ENCODE measurements around the gene TEX2. TPM values are rescaled to one million over a fixed set of nuclear protein-coding genes. Genes with fewer than 3 reads are reported as not detected.

Gene TEX2
- total RNA-seq, 4 donors from 2014 or later = 29.9 to 59.2 (median 39.9) TPM

DNA sequence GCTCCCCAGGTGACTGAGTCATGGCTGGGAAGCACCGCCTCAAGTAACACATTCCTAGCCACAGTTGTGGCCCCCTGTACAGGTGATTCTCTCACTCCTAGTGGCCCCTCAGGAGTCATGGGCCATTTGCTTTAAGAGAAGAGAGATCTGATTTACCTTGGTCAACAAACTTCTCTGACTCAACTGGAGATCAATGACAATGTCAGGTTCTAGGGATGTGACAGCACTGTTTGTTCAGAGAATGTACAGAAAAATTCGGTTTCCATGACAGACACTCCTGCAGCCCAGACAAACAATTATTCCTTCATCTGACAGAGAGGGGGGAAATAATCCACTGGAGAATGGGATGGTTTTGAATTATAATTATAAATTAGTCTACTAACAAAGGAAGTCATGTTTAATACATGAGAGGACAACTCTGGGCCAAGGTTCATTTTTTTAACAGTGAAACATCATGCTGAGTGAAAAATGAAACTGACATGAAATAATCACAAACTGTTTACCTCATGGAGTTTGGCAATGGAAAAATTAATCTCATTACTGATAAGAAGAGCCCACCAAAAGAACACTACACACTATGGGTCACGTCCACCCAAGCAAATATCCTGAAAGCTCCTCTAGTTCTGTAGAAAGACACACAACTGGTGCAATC is 142.8 kb downstream of the TEX2 start:
- TF ChIP-seq POLR2A (IDR thresholded peaks at IDR 0.05) (no peak), CTCF (IDR thresholded peaks at IDR 0.05) (no peak)
- 88 to 90% methylated on average over 3 of the region's 3 CpGs for WGBS, 2 donors
- intact Hi-C loops (cut with DNase I; ENCODE audit: low total_unique reads) = no loop called here
- no peak overlapping the region for H3K4me3 ChIP-seq (ENCODE audit: low read depth, poor library complexity, severe bottlenecking)
- DNase-seq (ENCODE audit: low spot score in 2 of 2) = no peak

DNA sequence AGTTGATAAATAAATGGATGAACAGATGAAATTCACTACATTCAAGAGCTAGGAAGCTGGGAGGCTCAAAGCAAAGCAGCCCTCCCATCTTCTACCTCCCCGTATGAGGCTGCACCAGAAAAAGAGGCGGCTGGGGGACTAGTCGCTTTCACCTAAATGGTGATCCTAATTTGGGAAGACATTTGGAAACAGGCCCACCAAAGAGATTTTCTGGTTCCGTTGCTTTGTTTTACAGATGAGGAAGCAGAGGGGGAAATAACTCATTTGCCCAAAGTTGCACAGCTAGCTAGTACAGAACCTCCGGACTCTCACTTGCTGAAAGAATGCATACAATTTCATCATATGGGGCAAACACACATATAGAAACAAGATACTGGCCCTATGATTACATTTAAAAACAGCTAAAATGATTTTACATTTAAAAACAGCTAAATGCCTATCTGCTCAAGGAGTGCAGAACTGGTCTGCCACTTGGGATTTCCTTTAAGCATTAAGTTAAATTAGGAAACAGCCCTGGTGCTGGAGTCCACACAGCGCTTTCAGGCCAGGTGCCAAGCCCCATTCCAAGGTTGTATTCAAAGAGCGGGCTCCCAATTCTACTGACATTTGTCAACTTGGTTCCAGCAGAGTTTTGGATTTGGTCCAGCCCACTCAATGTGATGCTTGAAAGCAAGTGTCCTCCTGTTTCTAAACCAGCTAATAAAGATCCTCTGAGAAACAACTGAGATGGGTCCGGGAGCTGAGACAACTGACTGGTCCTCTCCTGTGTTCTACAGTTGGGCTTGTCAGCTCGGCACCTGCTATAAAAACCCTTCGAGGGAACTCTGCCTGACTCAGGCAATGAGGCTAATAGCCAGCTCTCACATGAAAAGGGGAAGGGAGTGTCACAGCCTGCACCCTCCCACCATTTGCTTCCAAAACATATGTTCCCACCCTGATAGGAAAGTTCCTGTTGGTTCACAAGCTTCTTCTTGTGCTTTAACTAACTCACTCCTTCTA is 144.8 kb downstream of the TEX2 start:
- WGBS, 2 donors = 44 to 46% methylated on average over 10 of the region's 10 CpGs
- peak in 1 of 2 donors; percentile 47 for DNase-seq (ENCODE audit: low spot score in 2 of 2)
- TF ChIP-seq CTCF (IDR thresholded peaks at IDR 0.05) = no peak
- TF ChIP-seq POLR2A (IDR thresholded peaks at IDR 0.05) = no peak
- intact Hi-C loops (cut with DNase I; ENCODE audit: low total_unique reads) = no loop called here
- no peak overlapping the region for H3K4me3 ChIP-seq (ENCODE audit: low read depth, poor library complexity, severe bottlenecking)

DNA sequence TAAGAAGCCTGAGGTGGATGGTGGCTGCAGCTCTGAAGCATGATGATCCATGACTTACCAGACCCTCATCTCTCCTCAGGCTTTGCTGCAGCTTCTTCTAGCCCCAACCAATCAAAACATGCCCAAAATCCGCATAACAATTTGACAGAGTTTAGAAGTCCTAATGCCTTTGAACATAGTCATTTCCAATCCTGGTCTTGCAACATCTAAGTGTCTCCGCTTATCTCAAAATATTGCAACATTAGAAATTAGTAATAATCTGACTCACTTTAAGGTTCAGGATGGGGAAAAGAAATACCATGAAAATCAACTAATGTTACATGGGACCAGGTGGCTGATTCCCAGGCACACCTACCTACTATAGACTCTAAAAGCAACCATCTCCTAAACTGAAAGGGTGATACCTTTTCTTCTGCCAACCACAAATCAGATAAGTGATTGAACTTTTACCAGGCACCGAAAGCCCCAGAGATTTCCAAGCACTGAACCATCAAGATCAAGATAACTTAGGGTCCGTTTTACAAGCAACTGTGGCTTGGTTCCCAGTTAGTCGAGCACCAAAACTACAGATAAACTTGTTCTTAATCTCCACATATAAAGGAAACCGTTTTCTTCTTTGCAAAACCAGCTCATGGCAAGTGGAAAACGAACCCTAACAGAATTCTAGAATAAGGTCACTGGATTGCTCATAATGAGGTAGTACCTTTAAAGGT is 147.1 kb downstream of the TEX2 start:
- intact Hi-C loops (cut with DNase I; ENCODE audit: low total_unique reads) = no loop called here
- no peak for TF ChIP-seq CTCF (IDR thresholded peaks at IDR 0.05)
- TF ChIP-seq POLR2A (IDR thresholded peaks at IDR 0.05) = no peak
- WGBS, 2 donors = 57 to 63% methylated on average over 7 of the region's 7 CpGs
- no peak overlapping the region for H3K4me3 ChIP-seq (ENCODE audit: low read depth, poor library complexity, severe bottlenecking)
- no peak for DNase-seq (ENCODE audit: low spot score in 2 of 2)

GRCh38 chr17:64115043-64115698 is 147.9 kb downstream of the TEX2 start:
- no peak for TF ChIP-seq POLR2A (IDR thresholded peaks at IDR 0.05)
- no peak for TF ChIP-seq CTCF (IDR thresholded peaks at IDR 0.05)
- no peak overlapping the region for H3K4me3 ChIP-seq (ENCODE audit: low read depth, poor library complexity, severe bottlenecking)
- intact Hi-C loops (cut with DNase I; ENCODE audit: low total_unique reads) = no loop called here
- WGBS, 2 donors = 39 to 59% methylated on average over 8 of the region's 8 CpGs
- DNase-seq (ENCODE audit: low spot score in 2 of 2) = no peak

GRCh38 chr17:64113006-64113405 is 150.1 kb downstream of the TEX2 start:
- no peak overlapping the region for H3K4me3 ChIP-seq (ENCODE audit: low read depth, poor library complexity, severe bottlenecking)
- no peak for TF ChIP-seq CTCF (IDR thresholded peaks at IDR 0.05)
- TF ChIP-seq POLR2A (IDR thresholded peaks at IDR 0.05) = no peak
- no peak for DNase-seq (ENCODE audit: low spot score in 2 of 2)
- WGBS, 2 donors = 93 to 95% methylated on average over 2 of the region's 2 CpGs
- intact Hi-C loops (cut with DNase I; ENCODE audit: low total_unique reads) = no loop called here
